GM12892 (cell line): ENCODE data around the gene FLNB.

Experiments used
- POLR2A ChIP-seq: IDR thresholded peaks from 2 replicates; pipeline ENCODE4 v1.6.1; 2011; ENCODE audit warnings: low read depth, low read length, control low read depth
- POLR2AphosphoS5 ChIP-seq: IDR thresholded peaks from 2 replicates; pipeline ENCODE4 v1.6.1; 2011; ENCODE audit warnings: low read depth, low read length, control low read depth

GRCh38 chr3:58161435-58162398 is 153.5 kb downstream of the FLNB start:
- TF ChIP-seq POLR2A (no peak), POLR2AphosphoS5 (no peak)
